Stimulated activated CD8-positive, alpha-beta memory T cell treated with anti-CD3 and anti-CD28 coated beads, Interleukin-7, amount 100 ng/mL, for 1 hour (primary cell): ENCODE results near the gene GYPC.
"Not testable (repeated sequence)": the region's sequence is repeated elsewhere in the genome, so short reads cannot be mapped to it uniquely, and the experiment has no call there.

Experiments used
- DNase-seq, 2 donors: peaks; one replicate each; pipeline ENCODE4 v3.0.0-alpha.2; 2020; ENCODE audit warnings: low read depth in 2 of 2

GYPC gene

DNA sequence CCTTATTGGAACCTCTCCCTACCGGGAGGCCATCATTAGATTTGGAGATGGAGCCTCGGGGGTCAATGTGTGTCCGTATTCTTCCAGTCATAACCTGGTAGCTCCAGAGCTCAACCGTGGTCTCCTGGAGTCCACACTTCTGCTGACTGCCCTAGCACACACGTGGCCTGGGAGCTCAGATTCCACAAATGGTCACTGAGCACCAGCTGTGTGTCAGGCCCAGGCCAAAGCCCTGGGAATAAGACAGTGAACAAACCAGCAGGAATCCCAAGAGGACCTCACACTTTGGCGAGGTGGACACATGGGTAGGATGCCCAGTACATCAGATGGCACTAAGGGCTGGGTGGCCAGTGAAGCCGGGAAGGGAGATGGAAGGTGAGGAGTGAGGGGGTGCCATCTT is 15.5 kb downstream of the GYPC start:
- DNase-seq = no peak

DNA sequence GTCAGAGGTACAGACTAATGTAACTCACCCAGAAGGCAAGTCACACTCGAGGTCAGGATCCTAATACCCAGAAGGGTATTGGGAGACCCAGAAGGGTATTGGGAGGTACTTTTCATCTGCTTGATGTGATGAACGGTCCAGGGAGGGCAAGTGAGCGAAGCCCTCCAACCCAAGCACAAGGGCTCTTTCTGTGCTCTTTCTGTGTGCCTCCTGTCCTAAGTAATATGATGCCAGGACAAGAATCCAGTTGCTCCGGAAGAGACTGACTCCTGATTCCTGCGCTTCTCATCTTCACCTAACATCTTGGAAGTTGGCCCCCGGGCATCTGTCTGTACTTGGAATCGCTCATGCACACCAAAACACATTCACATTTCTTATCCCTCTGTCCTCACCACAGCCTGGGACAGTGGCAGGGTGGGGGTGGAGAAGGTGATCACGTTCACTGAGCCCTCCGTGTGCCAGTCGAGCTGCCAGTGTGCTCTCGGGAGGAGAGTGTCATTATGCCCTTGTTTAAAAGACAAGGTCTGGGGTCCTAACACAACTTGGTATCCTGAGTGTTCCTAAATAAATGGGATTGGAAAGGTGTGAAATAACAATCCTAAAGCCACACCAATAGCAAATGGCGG is 17.1 kb downstream of the GYPC start:
- no peak for DNase-seq

DNA sequence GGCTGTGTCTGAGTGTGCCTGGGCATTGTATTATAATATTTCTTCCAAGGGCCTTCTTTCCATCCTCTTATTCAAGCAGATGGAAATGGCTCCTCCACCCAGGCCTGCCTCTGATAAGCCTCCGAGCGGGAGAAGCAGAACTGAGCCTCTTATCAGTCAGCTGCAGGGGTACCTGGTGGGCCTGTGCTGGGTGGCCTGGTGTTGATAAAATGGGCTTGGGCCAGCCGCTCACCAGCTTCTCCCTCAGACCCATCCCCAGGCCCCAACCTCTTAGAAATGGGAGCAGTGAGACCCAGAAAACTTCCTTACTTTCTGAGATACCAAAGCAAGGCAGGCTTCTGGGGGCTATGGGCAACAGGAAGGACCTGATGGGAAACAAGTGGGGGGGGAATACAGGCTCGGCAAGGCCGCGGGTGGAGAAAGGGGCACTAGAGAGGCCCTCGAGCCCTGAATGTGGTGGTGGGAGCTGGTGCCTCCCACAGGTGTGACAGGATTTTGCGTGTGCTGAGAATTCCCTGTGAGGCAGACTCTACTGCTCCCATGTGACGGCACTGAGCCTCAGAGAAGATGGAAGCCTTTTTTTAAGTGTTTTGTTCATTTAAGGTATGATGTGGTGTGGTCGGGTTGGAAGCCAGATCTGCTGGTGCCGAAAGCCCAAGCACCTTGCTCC is 18.3 kb downstream of the GYPC start:
- no peak for DNase-seq

DNA sequence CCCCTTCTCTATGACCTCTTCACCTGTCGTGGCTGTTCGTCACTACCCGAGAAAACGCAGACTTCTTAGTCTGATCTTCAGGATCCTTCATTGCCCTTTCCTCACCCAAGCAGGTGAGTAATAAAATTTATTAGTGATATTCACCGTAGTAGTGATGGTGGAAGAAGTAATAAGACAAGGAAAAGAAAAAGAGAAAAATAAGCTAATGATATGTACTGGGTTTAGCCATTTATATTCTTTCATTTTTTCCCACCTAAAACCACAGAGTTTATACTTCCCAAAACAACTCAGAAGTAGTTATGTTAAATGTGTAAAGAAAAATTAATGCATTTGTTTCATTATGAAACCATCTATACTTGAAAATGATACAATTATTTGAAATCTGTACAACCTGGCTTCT is 19.7 kb downstream of the GYPC start:
- DNase-seq = no peak

DNA sequence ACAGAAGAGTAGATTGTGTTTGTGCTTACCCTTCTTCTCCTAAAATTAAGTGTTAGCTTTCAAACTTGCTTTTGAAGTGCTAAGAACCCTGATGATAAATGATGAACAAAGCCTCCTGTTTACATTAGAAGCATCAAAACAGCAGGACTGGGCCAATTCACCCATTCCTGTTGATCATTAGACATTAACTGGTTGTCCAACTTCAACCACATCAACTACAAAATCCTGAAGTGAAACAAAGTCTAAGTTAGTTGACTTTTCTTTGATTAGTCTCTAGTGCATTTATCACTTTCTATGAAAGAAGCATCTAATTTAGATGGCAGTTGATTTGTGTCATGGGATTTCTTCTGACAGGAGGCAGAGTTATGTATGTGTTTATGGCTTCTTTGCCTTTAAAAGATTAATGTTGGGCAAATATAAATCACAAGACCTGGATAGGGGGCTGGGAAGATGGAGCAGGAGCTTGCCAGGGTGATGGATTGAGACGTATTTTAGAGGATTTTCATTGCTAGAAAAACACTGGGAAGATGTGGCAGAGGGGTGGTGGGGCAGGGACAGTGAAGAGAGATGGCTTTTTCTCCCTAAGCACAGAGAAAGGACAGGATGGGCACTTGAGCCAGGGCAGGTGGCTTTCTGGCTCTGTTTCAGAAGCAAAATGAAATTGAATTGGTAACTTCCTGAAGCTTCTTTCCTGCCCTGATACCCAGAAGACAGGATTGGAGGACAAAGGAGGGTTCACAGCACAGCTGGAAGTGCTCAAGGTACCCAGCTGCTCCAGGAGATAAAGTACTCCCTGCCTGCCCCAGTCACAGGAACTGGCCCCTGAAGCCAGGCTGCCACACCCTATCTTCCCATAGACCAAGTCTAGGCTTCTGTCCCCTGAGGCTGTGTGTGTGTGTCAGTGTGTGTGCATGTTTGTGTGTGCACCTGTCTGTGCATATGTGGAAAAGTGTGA is 20.5 kb downstream of the GYPC start:
- no peak for DNase-seq

DNA sequence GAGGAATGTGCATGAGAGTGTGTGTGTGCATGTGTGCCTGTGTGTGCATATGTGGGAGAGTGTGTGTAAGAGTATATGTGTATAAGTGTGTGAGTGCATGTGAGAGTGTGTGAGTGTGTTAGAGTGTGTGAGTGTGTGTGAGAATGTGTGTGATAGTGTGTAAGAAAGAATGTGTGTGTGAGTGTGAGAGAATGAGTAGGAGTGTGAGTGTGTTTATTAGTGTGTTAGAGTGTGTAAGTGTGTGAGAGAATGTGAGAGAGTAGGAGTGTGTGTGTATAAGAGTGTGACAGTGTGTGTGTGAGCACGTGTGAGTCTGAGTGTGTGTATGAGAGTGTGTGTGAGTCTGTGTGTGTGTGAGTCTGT is 21.2 kb downstream of the GYPC start:
- DNase-seq = no peak

DNA sequence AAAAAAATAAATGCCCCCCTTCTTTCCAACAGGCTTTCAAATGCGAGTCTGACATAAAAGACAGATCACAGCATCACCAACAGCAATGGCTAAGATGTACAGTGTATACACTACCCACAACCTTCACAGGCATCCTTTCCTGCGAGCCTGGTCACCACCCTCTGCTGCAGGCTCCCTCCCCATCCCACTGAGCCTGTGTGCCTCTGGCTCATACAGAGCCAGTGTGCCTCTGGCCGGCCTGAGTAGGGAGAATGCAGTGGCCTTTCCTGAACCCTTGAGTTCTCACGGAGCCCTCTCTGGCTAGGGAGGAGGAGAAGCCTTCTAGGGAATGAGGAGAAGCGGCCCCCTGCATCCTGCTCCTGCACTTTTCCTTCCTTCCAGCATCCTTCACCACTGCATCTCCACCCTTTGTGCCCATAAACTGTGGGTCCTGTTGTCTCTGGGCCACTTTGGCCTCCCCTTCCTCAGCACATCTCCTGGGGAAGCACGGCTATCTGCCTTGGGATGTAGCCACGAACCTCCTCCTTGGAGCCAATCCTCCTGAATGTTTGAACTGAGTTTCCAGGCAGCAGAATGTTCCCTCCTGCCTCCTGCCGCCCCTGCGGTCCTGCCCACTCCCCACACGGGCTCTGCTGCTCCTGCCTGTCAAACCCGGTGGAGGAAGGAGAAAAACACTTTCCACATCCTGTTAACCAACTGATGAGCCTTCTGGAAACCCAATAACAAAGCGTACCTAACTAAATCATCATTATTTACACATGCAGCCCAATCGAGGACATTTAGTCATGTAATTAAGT is 22.5 kb downstream of the GYPC start:
- no peak for DNase-seq

DNA sequence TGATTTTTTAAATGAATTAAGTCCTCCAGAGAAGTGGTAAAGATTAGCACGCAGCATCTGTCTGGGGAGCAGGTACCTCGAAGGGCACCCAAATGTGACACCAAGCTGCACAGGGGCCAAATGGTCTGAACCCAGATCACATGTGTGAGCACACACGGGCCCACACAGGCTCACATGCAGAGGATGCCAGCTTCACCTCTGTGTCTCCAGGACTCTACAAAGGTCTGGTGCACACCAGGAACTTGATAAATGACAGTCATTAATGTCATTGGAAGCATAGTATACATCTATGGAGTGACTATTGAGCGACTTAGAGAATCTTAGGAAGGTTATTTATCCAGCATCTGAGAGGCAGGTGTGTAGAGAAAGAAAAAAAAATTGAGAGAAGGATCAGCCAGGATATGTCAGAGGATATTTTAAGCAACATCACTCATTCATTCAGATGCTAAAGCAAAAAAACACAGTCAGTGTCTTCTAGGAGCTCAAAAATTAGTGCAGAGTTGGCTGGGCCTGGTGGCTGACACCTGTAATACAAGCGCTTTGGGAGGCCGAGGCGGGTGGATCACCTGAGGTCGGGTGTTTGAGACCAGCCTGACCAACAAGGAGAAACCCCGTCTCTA is 23.2 kb downstream of the GYPC start:
- no peak for DNase-seq

DNA sequence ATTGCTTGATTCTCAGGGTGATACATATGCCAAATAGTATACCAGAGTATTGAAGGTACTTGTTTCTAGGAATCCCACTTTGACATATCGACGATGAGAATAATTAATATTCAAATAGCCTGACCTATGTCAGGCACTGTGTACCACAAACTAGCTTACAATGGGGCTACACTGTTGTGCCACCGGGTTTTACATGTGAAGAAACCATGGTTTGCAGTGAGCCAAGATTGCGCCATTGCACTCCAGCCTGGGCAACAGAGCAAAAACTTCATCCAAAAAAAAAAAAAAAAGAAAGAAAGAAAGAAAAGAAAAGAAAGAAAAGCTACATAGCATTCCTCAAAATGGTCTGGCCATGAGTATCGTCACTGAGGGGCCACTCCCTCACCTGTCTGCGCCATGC is 25.5 kb downstream of the GYPC start:
- no peak for DNase-seq

DNA sequence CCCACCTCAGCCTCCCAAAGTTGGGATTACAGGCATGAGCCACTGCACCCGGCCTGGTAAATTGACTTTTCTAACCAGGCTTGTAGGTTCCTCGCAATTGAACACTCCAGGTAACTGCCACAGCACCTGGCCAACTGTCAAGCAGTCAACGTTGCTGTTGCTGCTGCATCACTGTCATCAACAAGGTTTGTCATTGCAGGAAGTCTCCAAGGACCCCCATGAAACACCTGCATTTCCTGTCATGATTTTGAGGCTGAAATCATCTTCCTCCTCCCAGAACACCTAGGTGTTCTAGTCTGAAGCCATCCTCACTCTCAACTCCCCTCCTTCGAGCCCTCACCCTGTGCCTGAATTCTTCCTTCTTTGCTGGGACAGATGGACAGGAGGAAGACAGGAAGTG is 29.7 kb downstream of the GYPC start:
- no peak for DNase-seq

DNA sequence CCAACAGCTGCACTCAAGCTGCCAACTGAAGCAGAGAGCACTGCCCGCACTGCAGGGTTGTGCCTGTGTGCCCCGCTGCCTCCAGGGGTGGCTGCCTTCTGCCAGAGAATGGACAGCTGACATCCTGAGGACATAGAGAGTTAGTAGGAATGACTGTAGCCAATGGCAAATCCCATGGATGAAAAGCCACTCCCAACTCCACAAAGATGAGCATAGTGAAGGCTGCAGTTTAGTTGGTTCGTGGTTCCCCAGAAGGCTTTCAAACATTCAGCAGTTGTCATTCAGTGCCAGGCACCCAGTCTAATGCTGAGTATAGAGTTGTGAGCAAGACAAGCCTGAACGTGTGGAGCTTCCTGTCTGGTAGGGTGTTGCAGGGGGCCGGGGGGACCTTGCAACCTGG is 30.3 kb downstream of the GYPC start:
- DNase-seq = no peak

DNA sequence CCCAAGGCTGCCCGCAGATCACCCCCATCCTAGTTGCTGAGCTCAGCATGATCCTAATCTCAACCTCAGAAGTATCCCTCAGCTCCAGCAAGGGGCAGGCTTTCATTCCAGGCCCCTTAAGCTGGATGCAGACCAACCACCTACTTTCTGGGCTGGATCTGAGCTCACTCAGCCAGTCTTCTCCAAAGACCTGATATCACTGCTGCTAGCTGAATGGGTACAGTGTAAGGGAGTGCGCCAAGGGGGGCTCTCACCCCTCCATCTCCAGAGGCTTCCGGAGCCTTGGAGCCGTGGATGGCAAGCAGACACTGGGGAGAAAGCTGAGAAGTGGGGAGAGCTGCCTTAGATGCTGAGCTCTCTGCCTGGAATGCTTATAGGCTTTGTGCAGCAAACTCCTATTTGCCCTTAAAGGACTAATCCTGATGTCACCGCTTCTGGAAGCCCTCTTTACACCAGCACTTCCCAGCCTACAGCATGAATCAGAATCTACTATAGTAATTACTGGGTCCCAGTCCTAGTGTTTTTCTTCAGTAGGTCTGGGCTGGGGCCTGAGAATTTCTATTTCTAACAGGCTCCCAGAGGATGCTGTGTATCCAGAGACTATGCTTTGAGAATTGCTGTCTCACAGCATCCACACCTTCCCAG is 31.0 kb downstream of the GYPC start:
- no peak for DNase-seq

DNA sequence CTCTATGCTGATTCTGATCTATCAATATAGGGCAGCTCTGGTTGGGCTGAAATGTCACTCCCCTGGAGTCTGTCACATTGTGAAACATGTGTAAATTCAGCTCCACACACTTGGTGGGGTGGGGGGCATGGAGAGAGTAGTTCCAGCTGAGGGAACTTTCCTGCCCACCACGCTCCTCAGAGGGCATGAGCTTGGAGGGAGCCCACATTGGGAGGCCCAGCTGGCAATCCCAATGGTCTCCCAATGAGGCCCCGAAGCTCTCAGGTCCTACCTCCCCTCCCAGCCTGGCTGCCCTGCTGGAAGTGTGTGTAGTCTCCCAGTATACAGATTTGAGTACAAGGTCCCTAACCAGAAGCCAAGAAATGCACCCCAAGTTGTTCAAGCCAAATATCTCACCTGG is 31.5 kb downstream of the GYPC start:
- DNase-seq = no peak

DNA sequence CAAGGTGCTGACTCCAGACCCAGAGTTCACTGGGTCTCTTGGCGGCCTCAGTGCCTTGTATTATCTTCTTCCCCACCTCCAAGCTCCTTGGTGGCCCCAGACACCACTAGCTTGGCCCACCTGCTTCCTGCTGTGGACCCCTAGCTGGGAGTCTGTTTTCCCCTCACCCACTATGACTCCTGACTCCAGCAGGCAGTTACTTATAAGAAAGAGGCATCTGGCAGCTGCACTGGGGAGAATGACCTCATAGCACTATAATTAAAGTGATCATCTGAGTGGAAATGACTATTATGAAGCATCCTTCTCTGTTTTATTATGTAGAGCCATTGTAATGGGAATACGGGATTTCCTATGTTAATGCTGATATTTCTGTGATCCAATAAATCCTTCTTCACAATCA is 32.6 kb downstream of the GYPC start:
- DNase-seq = not testable (repeated sequence)

DNA sequence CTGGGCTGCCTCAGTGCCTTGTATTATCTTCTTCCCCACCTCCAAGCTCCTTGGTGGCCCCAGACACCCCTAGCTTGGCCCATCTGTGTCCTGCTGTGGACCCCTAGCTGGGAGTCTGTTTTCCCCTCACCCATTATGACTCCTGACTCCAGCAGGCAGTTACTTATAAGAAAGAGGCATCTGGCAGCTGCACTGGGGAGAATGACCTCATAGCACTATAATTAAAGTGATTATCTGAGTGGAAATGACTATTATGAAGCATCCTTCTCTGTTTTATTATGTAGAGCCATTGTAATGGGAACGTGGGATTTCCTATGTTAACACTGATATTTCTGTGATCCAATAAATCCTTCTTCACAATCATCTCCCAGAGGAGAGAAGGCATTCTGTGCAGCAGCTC is 36.3 kb downstream of the GYPC start:
- DNase-seq = not testable (repeated sequence)

DNA sequence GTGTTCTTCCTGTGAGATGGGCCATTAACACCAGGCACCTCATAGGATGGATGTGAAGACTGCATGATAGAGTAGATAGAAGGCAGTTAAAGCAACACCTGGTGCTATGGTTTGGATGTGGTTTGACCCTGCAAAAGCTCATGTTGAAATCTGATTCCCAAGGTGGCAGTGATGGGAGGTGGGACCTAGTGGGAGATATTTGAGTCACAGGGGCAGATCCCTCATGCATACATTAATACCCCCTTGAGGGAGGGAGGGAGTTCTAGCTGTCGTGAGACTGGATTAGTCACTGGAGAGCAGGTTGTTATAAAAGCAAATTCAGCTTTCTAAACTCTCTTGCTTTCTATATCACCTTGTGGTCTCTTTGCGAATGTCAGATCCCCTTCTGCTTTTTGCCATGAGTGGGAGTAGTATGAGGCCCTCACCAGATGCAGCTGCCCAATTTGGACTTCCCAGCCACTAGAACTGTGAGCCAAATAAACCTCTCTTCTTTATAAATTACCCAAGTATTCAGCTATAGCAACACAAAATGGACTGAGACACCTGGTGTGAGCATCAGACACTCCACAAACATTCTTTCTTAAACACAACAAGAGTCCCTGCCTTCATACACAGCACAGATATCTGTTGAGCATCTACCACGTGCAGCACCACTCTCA is 37.1 kb downstream of the GYPC start:
- not testable (repeated sequence) for DNase-seq

DNA sequence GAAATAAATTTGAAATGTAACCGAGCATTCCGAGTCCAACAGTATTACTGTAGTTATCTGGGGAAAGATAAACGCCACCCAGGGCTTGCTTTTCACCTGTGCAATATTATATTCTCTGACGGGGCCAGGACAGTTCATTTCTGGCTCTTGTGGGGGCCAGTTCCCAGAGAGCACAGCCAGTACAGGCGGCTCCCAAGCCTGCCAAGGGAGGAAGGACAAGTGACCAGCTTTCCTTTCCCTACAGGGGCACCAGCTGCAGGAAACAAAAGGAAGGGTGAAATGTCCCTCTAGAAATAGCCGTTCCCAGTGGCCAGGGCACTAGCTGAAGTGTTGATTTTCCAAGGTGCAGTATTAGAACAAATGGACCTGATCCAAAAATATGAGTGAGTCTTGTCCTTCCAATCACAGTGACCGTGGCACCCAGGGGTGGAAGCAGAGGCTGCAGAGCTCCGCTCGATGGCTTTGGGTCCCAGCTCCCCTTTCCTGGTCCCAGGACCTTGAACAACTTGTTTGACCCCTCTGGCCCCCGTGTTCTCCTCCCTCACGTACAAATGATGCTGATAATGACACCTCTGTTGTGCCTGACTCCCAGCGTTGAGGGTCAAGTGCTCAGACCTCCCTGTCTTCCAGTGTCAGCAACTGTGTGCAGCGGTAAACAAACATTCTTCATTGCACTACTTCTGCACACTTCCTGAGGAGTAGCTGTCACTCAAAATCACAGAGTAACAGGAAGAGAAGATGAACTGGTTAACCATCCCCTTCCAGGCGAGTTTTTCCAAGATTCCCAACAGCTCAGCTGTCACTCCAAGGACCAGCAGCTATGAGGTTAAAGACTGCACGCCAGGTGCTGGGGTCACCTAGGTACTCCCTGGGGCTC is 40.9 kb downstream of the GYPC start:
- DNase-seq = no peak

DNA sequence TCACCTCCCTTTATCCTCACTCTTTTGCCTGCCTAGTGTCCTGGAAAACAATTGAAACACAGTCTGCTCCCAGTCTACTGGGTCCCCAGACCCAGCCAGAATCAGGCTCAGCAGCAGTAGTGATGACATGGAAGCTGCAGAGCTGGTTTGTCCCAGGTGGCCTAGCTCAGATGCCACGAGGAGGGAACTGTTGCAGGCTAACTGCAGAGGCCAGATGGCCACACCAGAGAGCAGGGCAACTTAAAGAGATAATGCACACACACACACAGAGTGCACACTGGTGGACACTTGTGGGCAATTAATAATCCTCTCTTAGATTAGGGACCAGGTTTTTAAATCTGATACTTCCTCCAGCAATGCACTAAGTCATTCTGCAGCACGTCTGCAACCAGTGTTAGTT is 42.4 kb downstream of the GYPC start:
- no peak for DNase-seq

DNA sequence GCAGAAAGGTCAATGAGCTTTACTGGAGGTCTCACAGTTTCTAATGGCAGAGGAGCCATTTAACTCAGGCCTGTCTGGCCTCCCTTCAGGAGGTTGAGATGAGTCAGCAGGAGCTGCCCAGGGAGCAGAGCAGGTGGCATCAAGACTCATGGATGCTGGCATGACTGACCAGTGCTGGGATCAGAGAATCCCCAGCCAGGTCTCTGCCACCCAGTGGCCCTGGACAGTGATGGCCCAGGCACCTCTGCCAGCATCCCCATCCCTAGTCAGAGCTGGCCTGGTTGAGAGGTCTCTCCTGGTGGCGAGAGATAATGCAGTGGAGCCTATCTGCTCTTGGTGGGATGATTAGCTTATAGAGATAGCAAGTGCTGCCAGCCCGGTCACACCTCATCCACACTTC is 43.1 kb downstream of the GYPC start:
- no peak for DNase-seq
